GM15510 (cell line): ENCODE measurements around the gene SLC6A19.

Source experiments
- POLR2A ChIP-seq: IDR thresholded peaks from 3 replicates; pipeline ENCODE4 v1.6.1; 2011; ENCODE audit warnings: borderline replicate concordance; ENCODE audit not compliant: insufficient read length; ENCODE audit errors: extremely low read depth

The SLC6A19 gene

GRCh38 chr5:1227667-1228066, 26.3 kb downstream of the SLC6A19 start:
- no peak for TF ChIP-seq POLR2A

DNA sequence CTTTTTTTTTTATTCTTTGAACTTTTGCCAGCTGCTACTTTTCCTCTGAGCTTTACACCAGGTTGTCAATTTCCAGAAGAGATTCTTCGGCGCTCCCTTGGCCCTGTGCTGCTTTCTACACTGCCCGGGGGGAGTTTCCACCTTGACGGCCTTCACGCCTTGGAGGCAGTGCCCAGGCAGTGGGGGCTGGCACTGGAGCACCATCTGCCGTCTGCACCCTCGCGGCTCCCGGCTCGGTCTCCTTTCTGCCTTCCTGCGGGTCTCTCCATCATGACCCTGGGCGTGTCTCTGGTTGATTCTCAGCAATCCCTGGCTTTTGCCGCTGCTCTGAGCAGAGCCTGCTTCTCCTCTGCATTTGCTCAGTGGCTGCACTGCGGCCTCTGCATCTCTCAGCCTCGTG, 26.7 kb downstream of the SLC6A19 start:
- TF ChIP-seq POLR2A: no peak

DNA sequence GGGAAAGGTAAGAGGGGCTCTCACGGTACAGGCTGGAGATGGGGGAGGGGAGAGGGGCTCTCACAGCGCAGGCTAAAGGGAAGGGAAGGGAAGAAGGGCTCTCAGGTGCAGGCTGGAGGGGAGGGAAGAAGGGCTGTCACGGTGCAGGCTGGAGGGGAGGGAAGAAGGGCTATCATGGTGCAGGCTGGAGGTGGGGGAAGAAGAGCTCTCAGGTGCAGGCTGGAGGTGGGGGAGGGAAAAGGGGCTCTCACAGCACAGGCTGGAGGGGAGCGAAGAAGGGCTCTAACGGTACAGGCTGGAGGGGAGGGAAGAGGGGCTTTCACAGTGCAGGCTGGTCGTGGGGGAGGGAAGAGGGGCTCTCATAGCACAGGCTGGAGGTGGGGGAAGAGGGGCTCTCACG, 28.4 kb downstream of the SLC6A19 start:
- no peak for TF ChIP-seq POLR2A

DNA sequence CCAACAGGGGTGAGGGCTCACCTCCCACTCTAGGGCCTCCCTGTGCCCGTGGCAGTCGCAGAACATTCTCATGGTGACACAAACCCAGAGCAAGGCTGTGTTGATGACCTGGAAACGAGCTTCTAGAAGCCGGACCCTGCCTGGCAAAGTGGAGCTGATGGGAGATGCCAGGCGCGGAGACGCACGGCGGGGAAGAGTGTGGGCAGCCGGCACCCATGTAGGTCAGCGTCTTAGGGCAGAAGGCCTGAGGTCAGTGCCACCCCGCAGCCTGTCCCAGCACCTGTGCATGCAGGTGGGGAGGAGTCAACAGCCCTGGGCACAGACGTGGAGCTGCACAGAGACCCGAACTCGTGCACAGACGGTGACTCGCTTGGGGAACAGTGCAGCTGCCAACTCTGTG, 29.2 kb downstream of the SLC6A19 start:
- TF ChIP-seq POLR2A: no peak

GRCh38 chr5:1231354-1231905, 30.0 kb downstream of the SLC6A19 start:
- TF ChIP-seq POLR2A: no peak

- TF ChIP-seq POLR2A: no peak
These were observed 31.4 kb downstream of the SLC6A19 start for GRCh38 chr5:1232780-1233179.

- no peak for TF ChIP-seq POLR2A
These were observed 34.0 kb downstream of the SLC6A19 start for GRCh38 chr5:1235379-1235778.

GRCh38 chr5:1235838-1236237, 34.4 kb downstream of the SLC6A19 start:
- no peak for TF ChIP-seq POLR2A

DNA sequence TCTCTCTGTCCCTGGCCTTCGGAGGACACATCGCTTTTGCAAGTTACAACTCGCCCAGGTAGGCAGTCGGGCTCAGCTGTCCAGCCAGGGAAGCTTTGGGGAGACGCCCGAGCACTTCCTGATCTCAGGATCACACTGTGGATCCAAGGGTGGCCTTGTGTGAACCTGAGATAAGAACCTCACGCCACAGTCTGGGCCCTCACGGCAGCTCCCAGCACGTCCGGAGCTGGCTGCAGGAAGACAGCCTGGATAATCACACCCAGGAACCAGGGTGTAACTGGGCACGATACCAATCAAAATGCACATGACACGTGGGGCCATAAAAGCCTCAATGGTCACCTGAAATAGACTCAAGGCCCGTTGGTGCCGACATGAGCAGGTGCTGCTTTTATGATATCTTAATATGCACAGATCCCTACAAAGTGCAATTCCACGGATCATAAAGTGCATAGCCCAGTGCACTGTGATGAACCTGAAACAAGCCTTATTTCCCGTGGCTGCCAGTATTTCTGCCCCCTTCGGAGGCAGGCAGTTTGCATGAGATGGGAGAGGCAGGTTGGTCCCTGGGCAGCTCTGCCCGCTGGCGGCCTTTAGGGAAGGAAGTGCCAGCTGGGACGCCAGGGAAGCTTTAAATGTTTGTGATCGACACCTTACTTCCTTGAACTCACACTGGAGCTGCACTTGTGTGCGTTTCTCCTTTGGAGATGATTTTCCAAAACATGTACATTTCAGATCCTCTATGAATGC, 38.3 kb downstream of the SLC6A19 start:
- TF ChIP-seq POLR2A: no peak

DNA sequence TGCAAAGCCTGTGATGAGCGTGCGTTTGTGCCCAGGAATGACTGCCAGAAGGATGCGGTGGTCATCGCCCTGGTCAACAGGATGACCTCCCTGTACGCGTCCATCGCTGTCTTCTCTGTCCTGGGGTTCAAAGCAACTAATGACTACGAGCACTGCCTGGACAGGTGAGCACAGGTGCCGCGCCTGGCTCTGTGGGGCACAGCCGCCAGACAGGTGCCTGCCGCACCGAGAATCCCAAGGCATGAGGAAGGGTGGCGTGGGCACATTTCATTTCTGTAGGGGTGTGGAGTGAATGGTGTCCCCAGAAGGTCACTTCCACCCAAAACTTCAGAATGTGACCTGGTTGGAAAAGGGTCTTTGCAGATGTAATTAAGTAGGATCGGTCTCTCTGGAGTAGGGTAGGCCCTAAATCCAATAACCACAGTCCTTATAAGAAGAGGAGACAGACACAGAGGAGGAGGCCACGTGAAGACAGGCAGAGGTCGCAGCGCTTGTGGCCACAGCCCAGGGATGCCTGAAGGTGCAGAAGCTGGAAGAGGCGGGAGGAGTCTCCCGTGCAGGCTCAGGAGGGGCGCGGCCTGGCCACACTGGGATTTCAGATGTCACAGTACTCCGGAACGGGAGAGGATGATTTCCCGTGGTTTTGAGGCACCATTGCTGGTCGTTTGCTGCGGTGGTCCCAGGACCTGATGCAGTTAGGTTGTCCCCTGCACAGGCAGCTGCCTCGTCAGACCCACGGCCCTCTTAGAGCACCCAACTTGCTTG, 39.3 kb downstream of the SLC6A19 start:
- no peak for TF ChIP-seq POLR2A

DNA sequence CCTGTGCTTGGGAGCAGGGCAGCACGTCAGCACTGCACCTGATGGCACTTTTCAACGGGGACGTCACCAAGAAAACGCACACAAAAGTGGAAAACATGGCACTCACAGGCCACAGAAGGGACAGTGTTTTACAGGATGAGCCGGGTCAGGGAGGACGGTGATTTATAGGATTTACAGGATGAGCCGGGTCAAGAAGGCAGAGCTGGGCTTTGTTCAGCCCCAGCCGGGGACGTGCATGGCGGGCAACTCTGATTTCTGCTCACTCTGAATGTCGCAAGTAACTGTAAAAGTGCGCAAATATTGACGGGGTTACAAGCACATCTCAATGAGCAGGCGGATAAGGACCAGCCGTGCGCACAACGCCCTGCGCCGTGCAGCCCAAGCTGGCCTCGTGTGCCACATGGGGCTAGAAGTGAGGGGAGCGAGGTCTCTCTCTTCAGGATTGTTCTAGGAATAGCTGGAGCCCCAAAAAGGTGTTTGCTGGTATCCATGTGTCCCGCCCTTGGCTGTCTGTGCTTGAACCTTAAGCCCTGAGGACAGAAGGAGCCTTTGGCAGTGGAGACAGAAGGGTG, 40.2 kb downstream of the SLC6A19 start:
- TF ChIP-seq POLR2A: no peak

- TF ChIP-seq POLR2A: no peak
These were observed 41.5 kb downstream of the SLC6A19 start for GRCh38 chr5:1242733-1243486.

GRCh38 chr5:1243487-1244130, 42.2 kb downstream of the SLC6A19 start:
- TF ChIP-seq POLR2A: no peak

DNA sequence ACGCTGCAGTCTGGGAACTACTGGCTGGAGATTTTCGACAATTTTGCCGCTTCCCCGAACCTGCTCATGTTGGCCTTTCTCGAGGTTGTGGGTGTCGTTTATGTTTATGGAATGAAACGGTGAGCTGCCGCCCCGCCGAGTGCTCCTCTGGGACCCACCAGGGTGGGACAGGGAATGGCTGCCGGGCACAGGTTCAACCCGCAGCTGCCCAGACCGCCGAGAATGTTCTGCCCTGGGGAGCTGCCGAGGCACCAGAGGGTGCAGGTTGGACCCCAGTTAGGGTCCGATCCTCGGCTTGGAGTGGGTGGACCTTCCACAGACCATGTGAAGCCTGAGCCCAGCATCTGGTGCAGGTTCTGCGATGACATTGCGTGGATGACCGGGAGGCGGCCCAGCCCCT, 42.9 kb downstream of the SLC6A19 start:
- no peak for TF ChIP-seq POLR2A
